Subcutaneous abdominal adipose tissue (tissue), 5 donors: ENCODE results near the gene RHBDF2.

Source experiments
- H3K27ac ChIP-seq: one replicate; pipeline ENCODE4 v1.7.0; 2013; ENCODE audit warnings: low read depth, mild to moderate bottlenecking, inconsistent platforms, low read length, moderate library complexity
- H3K27me3 ChIP-seq, 5 donors: one replicate each; pipeline ENCODE4 v1.7.0; 2013; ENCODE audit warnings: low read length in 5 of 5, inconsistent platforms in 1 of 5; ENCODE audit not compliant: control insufficient read depth in 5 of 5, insufficient read depth in 4 of 5
- H3K36me3 ChIP-seq, 5 donors: one replicate each; pipeline ENCODE4 v1.7.0; 2013; ENCODE audit warnings: low read length in 5 of 5; ENCODE audit not compliant: control insufficient read depth in 5 of 5, insufficient read depth in 5 of 5
- H3K4me1 ChIP-seq, 5 donors: one replicate each; pipeline ENCODE4 v1.7.0; 2013; ENCODE audit warnings: low read length in 5 of 5, mild to moderate bottlenecking in 3 of 5, moderate library complexity in 1 of 5; ENCODE audit not compliant: control insufficient read depth in 5 of 5, insufficient read depth in 5 of 5
- H3K4me3 ChIP-seq, 5 donors: one replicate each; pipeline ENCODE4 v1.7.0; 2013; ENCODE audit warnings: low read length in 5 of 5, low read depth in 1 of 5
- H3K9ac ChIP-seq, 5 donors: one replicate each; pipeline ENCODE4 v1.7.0; 2013; ENCODE audit warnings: low read length in 5 of 5, mild to moderate bottlenecking in 4 of 5, moderate library complexity in 3 of 5
- H3K9me3 ChIP-seq, 5 donors: one replicate each; pipeline ENCODE4 v1.7.0; 2013; ENCODE audit warnings: low read length in 5 of 5; ENCODE audit not compliant: control insufficient read depth in 5 of 5
- donor health status: healthy.
- donor health status: healthy.
- donor health status: healthy.
- donor health status: healthy.
- donor health status: healthy.

Gene RHBDF2

GRCh38 chr17:76439314-76439928 is 61.8 kb downstream of the RHBDF2 start:
- Histone ChIP-seq H3K36me3 (peaks cover 0 to 1% (median 0%) of the 10 kb centered on the region in 5 donors), H3K4me1 (no peaks in the 10 kb centered on the region), H3K27ac (no peak overlapping the region)

GRCh38 chr17:76438906-76439305 is 62.3 kb downstream of the RHBDF2 start:
- Histone ChIP-seq H3K4me3 (no peak overlapping the region), H3K4me1 (no peaks in the 10 kb centered on the region), H3K27me3 (no peaks in the 10 kb centered on the region), H3K9ac (no peak overlapping the region), H3K27ac (no peak overlapping the region), H3K9me3 (no peaks in the 10 kb centered on the region), H3K36me3 (peaks cover 0 to 5% (median 0%) of the 10 kb centered on the region in 5 donors)

More at GRCh38 chr17:76439314-76439928, 61.8 kb downstream of the RHBDF2 start:
- H3K9ac ChIP-seq, result no peak overlapping the region
- H3K9me3 ChIP-seq, result no peaks in the 10 kb centered on the region
- no peaks in the 10 kb centered on the region for H3K27me3 ChIP-seq
- no peak overlapping the region for H3K4me3 ChIP-seq

- no peaks in the 10 kb centered on the region for H3K9me3 ChIP-seq
- no peak overlapping the region for H3K4me3 ChIP-seq
- no peaks in the 10 kb centered on the region for H3K27me3 ChIP-seq
- H3K27ac ChIP-seq, result no peak overlapping the region
- no peaks in the 10 kb centered on the region for H3K4me1 ChIP-seq
- H3K36me3 ChIP-seq, result peaks cover 0 to 5% (median 0%) of the 10 kb centered on the region in 5 donors
- H3K9ac ChIP-seq, result no peak overlapping the region
Observed at GRCh38 chr17:76437467-76438402, 63.5 kb downstream of the RHBDF2 start.

GRCh38 chr17:76435751-76436150 is 65.5 kb downstream of the RHBDF2 start:
- no peak overlapping the region for H3K4me3 ChIP-seq
- H3K27ac ChIP-seq, result no peak overlapping the region
- H3K9ac ChIP-seq, result no peak overlapping the region
- H3K27me3 ChIP-seq, result no peaks in the 10 kb centered on the region
- peaks cover 0 to 2% (median 0%) of the 10 kb centered on the region in 5 donors for H3K4me1 ChIP-seq
- H3K36me3 ChIP-seq, result peaks cover 0 to 5% (median 0%) of the 10 kb centered on the region in 5 donors
- no peaks in the 10 kb centered on the region for H3K9me3 ChIP-seq

- Histone ChIP-seq H3K27ac (no peak overlapping the region), H3K9ac (peak overlapping the region in 1 of 5 donors; percentile 23), H3K27me3 (no peaks in the 10 kb centered on the region), H3K9me3 (no peaks in the 10 kb centered on the region), H3K4me3 (no peak overlapping the region), H3K4me1 (peaks cover 0 to 2% (median 0%) of the 10 kb centered on the region in 5 donors), H3K36me3 (peaks cover 0 to 5% (median 0%) of the 10 kb centered on the region in 5 donors)
Observed at GRCh38 chr17:76434870-76435269, 66.4 kb downstream of the RHBDF2 start.

- H3K36me3 ChIP-seq, result peaks cover 0 to 5% (median 0%) of the 10 kb centered on the region in 5 donors
- H3K4me1 ChIP-seq, result peaks cover 0 to 2% (median 0%) of the 10 kb centered on the region in 5 donors
- H3K9ac ChIP-seq, result no peak overlapping the region
- H3K9me3 ChIP-seq, result no peaks in the 10 kb centered on the region
- H3K27me3 ChIP-seq, result no peaks in the 10 kb centered on the region
- no peak overlapping the region for H3K27ac ChIP-seq
- no peak overlapping the region for H3K4me3 ChIP-seq
Observed at GRCh38 chr17:76433693-76434092, 67.5 kb downstream of the RHBDF2 start.

GRCh38 chr17:76432712-76433336 is 68.4 kb downstream of the RHBDF2 start:
- peaks cover 0 to 7% (median 6%) of the 10 kb centered on the region in 5 donors for H3K4me1 ChIP-seq
- no peak overlapping the region for H3K4me3 ChIP-seq
- peaks cover 0 to 5% (median 0%) of the 10 kb centered on the region in 5 donors for H3K36me3 ChIP-seq
- no peak overlapping the region for H3K27ac ChIP-seq
- no peak overlapping the region for H3K9ac ChIP-seq
- no peaks in the 10 kb centered on the region for H3K9me3 ChIP-seq
- H3K27me3 ChIP-seq, result no peaks in the 10 kb centered on the region

- H3K27ac ChIP-seq, result no peak overlapping the region
- H3K9ac ChIP-seq, result no peak overlapping the region
- H3K9me3 ChIP-seq, result no peaks in the 10 kb centered on the region
- H3K4me1 ChIP-seq, result peaks cover 3 to 15% (median 14%) of the 10 kb centered on the region in 5 donors
- H3K4me3 ChIP-seq, result no peak overlapping the region
- H3K36me3 ChIP-seq, result peaks cover 0 to 5% (median 0%) of the 10 kb centered on the region in 5 donors
- H3K27me3 ChIP-seq, result no peaks in the 10 kb centered on the region
Observed at GRCh38 chr17:76432004-76432403, 69.2 kb downstream of the RHBDF2 start.

GRCh38 chr17:76431509-76431908 is 69.7 kb downstream of the RHBDF2 start:
- Histone ChIP-seq H3K27ac (no peak overlapping the region), H3K9me3 (no peaks in the 10 kb centered on the region), H3K27me3 (no peaks in the 10 kb centered on the region), H3K36me3 (peaks cover 0 to 5% (median 0%) of the 10 kb centered on the region in 5 donors), H3K4me1 (peaks cover 3 to 19% (median 14%) of the 10 kb centered on the region in 5 donors), H3K9ac (no peak overlapping the region), H3K4me3 (no peak overlapping the region)
